ENCODE results near the gene ZFAND3. TPM values are rescaled to one million over a fixed set of nuclear protein-coding genes. Genes with fewer than 3 reads are reported as not detected.

ZFAND3 gene
- total and polyA plus RNA-seq, 2 experiments from 2014 or later = 36.5 to 50.0 TPM

- peaks cover 100% of the 10 kb centered on the region for H3K79me2 ChIP-seq
- DNase-seq (ENCODE audit: low spot score) = no peak
- H3K27me3 ChIP-seq = no peaks in the 10 kb centered on the region
- H3K4me1 ChIP-seq (ENCODE audit: insufficient read depth) = no peaks in the 10 kb centered on the region
- no peak overlapping the region for H2AFZ ChIP-seq
- no peaks in the 10 kb centered on the region for H3K36me3 ChIP-seq (replicated peaks; ENCODE audit: insufficient read depth, low read depth)
- no peak overlapping the region for H3K4me3 ChIP-seq
- peaks cover 95% of the 10 kb centered on the region for H4K20me1 ChIP-seq (ENCODE audit: insufficient read depth, poor library complexity, severe bottlenecking)
- H3K27ac ChIP-seq = no peak overlapping the region
- WGBS (ENCODE audit: low lambda C conversion rate, missing lambda C conversion rate) = 100% methylated on average over 2 of the region's 2 CpGs
- TF ChIP-seq EZH2 (IDR thresholded peaks at IDR 0.05; ENCODE audit: borderline replicate concordance) (no peak), CTCF (IDR thresholded peaks at IDR 0.05; ENCODE audit: poor library complexity) (no peak), EZH2phosphoT487 (IDR thresholded peaks at IDR 0.05; ENCODE audit: low read depth, severe bottlenecking, unreplicated experiment) (no peak)
- no peaks in the 10 kb centered on the region for H3K9me2 ChIP-seq (replicated peaks; ENCODE audit: insufficient read depth)
- no peak overlapping the region for H3K4me2 ChIP-seq
- no peaks in the 10 kb centered on the region for H3K9me3 ChIP-seq (ENCODE audit: low read depth)
Observed at GRCh38 chr6:37835923-37836322, 16.4 kb downstream of the ZFAND3 start.

GRCh38 chr6:37838219-37838921, 18.8 kb downstream of the ZFAND3 start:
- no peaks in the 10 kb centered on the region for H3K4me1 ChIP-seq (ENCODE audit: insufficient read depth)
- no peak overlapping the region for H3K4me3 ChIP-seq
- H3K36me3 ChIP-seq (replicated peaks; ENCODE audit: insufficient read depth, low read depth) = no peaks in the 10 kb centered on the region
- DNase-seq (ENCODE audit: low spot score) = no peak
- H2AFZ ChIP-seq = no peak overlapping the region
- peaks cover 95% of the 10 kb centered on the region for H4K20me1 ChIP-seq (ENCODE audit: insufficient read depth, poor library complexity, severe bottlenecking)
- peaks cover 100% of the 10 kb centered on the region for H3K79me2 ChIP-seq
- no peak overlapping the region for H3K4me2 ChIP-seq
- no peaks in the 10 kb centered on the region for H3K27me3 ChIP-seq
- H3K9me3 ChIP-seq (ENCODE audit: low read depth) = no peaks in the 10 kb centered on the region
- 95% methylated on average over 3 of the region's 3 CpGs for WGBS (ENCODE audit: low lambda C conversion rate, missing lambda C conversion rate)
- H3K9me2 ChIP-seq (replicated peaks; ENCODE audit: insufficient read depth) = no peaks in the 10 kb centered on the region
- no peak for TF ChIP-seq EZH2phosphoT487 (IDR thresholded peaks at IDR 0.05; ENCODE audit: low read depth, severe bottlenecking, unreplicated experiment)
- no peak for TF ChIP-seq CTCF (IDR thresholded peaks at IDR 0.05; ENCODE audit: poor library complexity)
- no peak for TF ChIP-seq EZH2 (IDR thresholded peaks at IDR 0.05; ENCODE audit: borderline replicate concordance)
- H3K27ac ChIP-seq = no peak overlapping the region

- TF ChIP-seq EZH2phosphoT487 (IDR thresholded peaks at IDR 0.05; ENCODE audit: low read depth, severe bottlenecking, unreplicated experiment) = no peak
- no peak for TF ChIP-seq EZH2 (IDR thresholded peaks at IDR 0.05; ENCODE audit: borderline replicate concordance)
- TF ChIP-seq CTCF (IDR thresholded peaks at IDR 0.05; ENCODE audit: poor library complexity) = no peak
- Histone ChIP-seq H3K4me2 (no peak overlapping the region), H4K20me1 (ENCODE audit: insufficient read depth, poor library complexity, severe bottlenecking) (peaks cover 95% of the 10 kb centered on the region), H3K27me3 (no peaks in the 10 kb centered on the region), H3K27ac (no peak overlapping the region), H3K4me3 (no peak overlapping the region), H3K9me3 (ENCODE audit: low read depth) (no peaks in the 10 kb centered on the region), H3K9me2 (replicated peaks; ENCODE audit: insufficient read depth) (no peaks in the 10 kb centered on the region), H3K4me1 (ENCODE audit: insufficient read depth) (no peaks in the 10 kb centered on the region), H3K36me3 (replicated peaks; ENCODE audit: insufficient read depth, low read depth) (no peaks in the 10 kb centered on the region), H3K79me2 (peaks cover 100% of the 10 kb centered on the region), H2AFZ (no peak overlapping the region)
- no peak for DNase-seq (ENCODE audit: low spot score)
- WGBS (ENCODE audit: low lambda C conversion rate, missing lambda C conversion rate) = over 99% methylated on average over 8 of the region's 8 CpGs
Observed at GRCh38 chr6:37840143-37840939, 20.8 kb downstream of the ZFAND3 start.

Measured in hepatocyte (in vitro differentiated cells).